Erythroblast (primary cell): Measurements from ENCODE around the gene PPARGC1A.

Source experiments
- GATA1 ChIP-seq: IDR thresholded peaks from 2 replicates; pipeline ENCODE4 v1.6.1; 2011; ENCODE audit warnings: low read depth, mild to moderate bottlenecking, control low read depth, low read length, moderate library complexity
- POLR2A ChIP-seq: IDR thresholded peaks from 2 replicates; pipeline ENCODE4 v1.6.1; 2011; ENCODE audit warnings: mild to moderate bottlenecking, low read length

GRCh38 chr4:23770011-23770410 is 119.8 kb downstream of the PPARGC1A start:
- no peak for TF ChIP-seq POLR2A
- no peak for TF ChIP-seq GATA1
